ENCODE data around the gene PYCR2.
"Not testable (repeated sequence)": the region's sequence is repeated elsewhere in the genome, so short reads cannot be mapped to it uniquely, and the experiment has no call there.

Gene PYCR2

GRCh38 chr1:225923692-225924555, at the start of gene PYCR2:
Gene PYCR2 (minus strand): TSS chr1:225924250. CDS start chr1:225924110, 140 bp downstream.
- peak; percentile 96 to 98 for ATAC-seq

- ATAC-seq = no peak
Observed at GRCh38 chr1:225973158-225973557, 49.1 kb upstream of the PYCR2 start.

GRCh38 chr1:225972344-225973152, 48.5 kb upstream of the PYCR2 start:
- ATAC-seq = no peak

GRCh38 chr1:225970592-225971157, 46.6 kb upstream of the PYCR2 start:
- not testable (repeated sequence) for ATAC-seq

- ATAC-seq = not testable (repeated sequence)
Observed at GRCh38 chr1:225969751-225970150, 45.7 kb upstream of the PYCR2 start.

- ATAC-seq = no peak
Observed at GRCh38 chr1:225965231-225965630, 41.2 kb upstream of the PYCR2 start.

GRCh38 chr1:225963735-225964530, 39.9 kb upstream of the PYCR2 start:
- ATAC-seq = no peak

GRCh38 chr1:225962440-225962975, 38.5 kb upstream of the PYCR2 start:
- ATAC-seq = peak; percentile 56 to 63

GRCh38 chr1:225961659-225962439, 37.8 kb upstream of the PYCR2 start:
- ATAC-seq = no peak

- ATAC-seq = no peak
Observed at GRCh38 chr1:225958041-225958440, 34.0 kb upstream of the PYCR2 start.

GRCh38 chr1:225954753-225955152, 30.7 kb upstream of the PYCR2 start:
- no peak for ATAC-seq

- no peak for ATAC-seq
Observed at GRCh38 chr1:225953315-225953714, 29.3 kb upstream of the PYCR2 start.

- no peak for ATAC-seq
Observed at GRCh38 chr1:225950905-225951497, 27.0 kb upstream of the PYCR2 start.

- ATAC-seq = no peak
Observed at GRCh38 chr1:225949041-225949440, 25.0 kb upstream of the PYCR2 start.

GRCh38 chr1:225946803-225947202, 22.8 kb upstream of the PYCR2 start:
- ATAC-seq = no peak

GRCh38 chr1:225946082-225946620, 22.1 kb upstream of the PYCR2 start:
- no peak for ATAC-seq

GRCh38 chr1:225945564-225945963, 21.5 kb upstream of the PYCR2 start:
- no peak for ATAC-seq

- ATAC-seq = peak in 1 of 2 donors; percentile 51
Observed at GRCh38 chr1:225944951-225945350, 20.9 kb upstream of the PYCR2 start.

GRCh38 chr1:225944387-225944786, 20.3 kb upstream of the PYCR2 start:
- ATAC-seq = no peak

GRCh38 chr1:225943582-225943981, 19.5 kb upstream of the PYCR2 start:
- ATAC-seq = no peak

- no peak for ATAC-seq
Observed at GRCh38 chr1:225942574-225942973, 18.5 kb upstream of the PYCR2 start.
